K562 (cell line): Measurements from ENCODE around the gene INTS6.

ENCODE experiments used
- ATF3 ChIP-seq, 2 experiments: fragments of 450-650 bp in 1 of 2; sonication (generic) in 1 of 2; formaldehyde crosslinking in 1 of 2; IDR thresholded peaks in 1 of 2; conservative IDR thresholded peaks in 1 of 2; 2 replicates each; pipeline versions ENCODE4 v1.6.1 to v1.8.1; 2016 to 2023; ENCODE audit warnings: mild to moderate bottlenecking in 2 of 2, moderate library complexity in 2 of 2, inconsistent platforms in 1 of 2, missing genetic modification reagents in 1 of 2
- CBX5 ChIP-seq: IDR thresholded peaks from 2 replicates; pipeline ENCODE4 v1.6.1; 2014; ENCODE audit warnings: low read depth, borderline replicate concordance
- FOS ChIP-seq: IDR thresholded peaks from 3 replicates; pipeline ENCODE4 v1.6.1; 2011; ENCODE audit not compliant: insufficient read length; ENCODE audit errors: extremely low read depth
- FOXM1 ChIP-seq, 2 experiments: fragments of 450-650 bp in 1 of 2; sonication (generic) in 1 of 2; formaldehyde crosslinking in 1 of 2; IDR thresholded peaks; 2 replicates each; pipeline versions ENCODE4 v1.6.1 to v1.9.0; 2017 to 2022; ENCODE audit warnings: low read depth in 2 of 2, mild to moderate bottlenecking in 2 of 2, missing genetic modification reagents in 1 of 2, moderate library complexity in 1 of 2
- NFYB ChIP-seq: IDR thresholded peaks from 2 replicates; pipeline ENCODE4 v1.6.1; 2011; ENCODE audit warnings: mild to moderate bottlenecking, moderate library complexity; ENCODE audit not compliant: insufficient read length; ENCODE audit errors: extremely low read depth
- POLR2A ChIP-seq: fragments of 450-650 bp; conservative IDR thresholded peaks from 2 replicates; pipeline ENCODE4 v1.6.1; 2016
- POLR2AphosphoS5 ChIP-seq: IDR thresholded peaks from 2 replicates; pipeline ENCODE4 v1.6.1; 2011; ENCODE audit warnings: mild to moderate bottlenecking, low read depth, low read length, moderate library complexity; ENCODE audit not compliant: control insufficient read depth, insufficient read depth
- TF ChIP-seq, protein P1 (sequence below), 2 experiments: fragments of 450-650 bp; formaldehyde crosslinking in 1 of 2; IDR thresholded peaks; 2 replicates each; pipeline versions ENCODE4 v1.4.0 to v1.6.1; 2014 to 2020; ENCODE audit warnings: mild to moderate bottlenecking in 2 of 2, borderline replicate concordance in 1 of 2, low read depth in 1 of 2

GRCh38 chr13:51420681-51421490, 31.9 kb downstream of the INTS6 start:
- TF ChIP-seq POLR2AphosphoS5 = no peak
- no peak for TF ChIP-seq FOXM1 (IDR thresholded peaks at IDR 0.05; ENCODE audit: low read depth)
- TF ChIP-seq FOXM1 (CRISPR knock-in tag; IDR thresholded peaks at IDR 0.05; ENCODE audit: low read depth) = no peak
- TF ChIP-seq ATF3 (IDR thresholded peaks at IDR 0.05) = no peak
- TF ChIP-seq ATF3 (CRISPR knock-in tag; conservative IDR thresholded peaks at IDR 0.05) = no peak
- TF ChIP-seq FOS = no peak
- TF ChIP-seq, protein P1, sequence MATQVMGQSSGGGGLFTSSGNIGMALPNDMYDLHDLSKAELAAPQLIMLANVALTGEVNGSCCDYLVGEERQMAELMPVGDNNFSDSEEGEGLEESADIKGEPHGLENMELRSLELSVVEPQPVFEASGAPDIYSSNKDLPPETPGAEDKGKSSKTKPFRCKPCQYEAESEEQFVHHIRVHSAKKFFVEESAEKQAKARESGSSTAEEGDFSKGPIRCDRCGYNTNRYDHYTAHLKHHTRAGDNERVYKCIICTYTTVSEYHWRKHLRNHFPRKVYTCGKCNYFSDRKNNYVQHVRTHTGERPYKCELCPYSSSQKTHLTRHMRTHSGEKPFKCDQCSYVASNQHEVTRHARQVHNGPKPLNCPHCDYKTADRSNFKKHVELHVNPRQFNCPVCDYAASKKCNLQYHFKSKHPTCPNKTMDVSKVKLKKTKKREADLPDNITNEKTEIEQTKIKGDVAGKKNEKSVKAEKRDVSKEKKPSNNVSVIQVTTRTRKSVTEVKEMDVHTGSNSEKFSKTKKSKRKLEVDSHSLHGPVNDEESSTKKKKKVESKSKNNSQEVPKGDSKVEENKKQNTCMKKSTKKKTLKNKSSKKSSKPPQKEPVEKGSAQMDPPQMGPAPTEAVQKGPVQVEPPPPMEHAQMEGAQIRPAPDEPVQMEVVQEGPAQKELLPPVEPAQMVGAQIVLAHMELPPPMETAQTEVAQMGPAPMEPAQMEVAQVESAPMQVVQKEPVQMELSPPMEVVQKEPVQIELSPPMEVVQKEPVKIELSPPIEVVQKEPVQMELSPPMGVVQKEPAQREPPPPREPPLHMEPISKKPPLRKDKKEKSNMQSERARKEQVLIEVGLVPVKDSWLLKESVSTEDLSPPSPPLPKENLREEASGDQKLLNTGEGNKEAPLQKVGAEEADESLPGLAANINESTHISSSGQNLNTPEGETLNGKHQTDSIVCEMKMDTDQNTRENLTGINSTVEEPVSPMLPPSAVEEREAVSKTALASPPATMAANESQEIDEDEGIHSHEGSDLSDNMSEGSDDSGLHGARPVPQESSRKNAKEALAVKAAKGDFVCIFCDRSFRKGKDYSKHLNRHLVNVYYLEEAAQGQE (IDR thresholded peaks at IDR 0.05; ENCODE audit: borderline replicate concordance) = no peak
- TF ChIP-seq, protein P1 (CRISPR knock-in tag; IDR thresholded peaks at IDR 0.05; ENCODE audit: low read depth) = no peak
- no peak for TF ChIP-seq NFYB
- TF ChIP-seq POLR2A = no peak
- TF ChIP-seq CBX5 = no peak
